ENCODE data around the gene SPINDOC. TPM values are rescaled to one million over a fixed set of nuclear protein-coding genes. Genes with fewer than 3 reads are reported as not detected.

SPINDOC gene
- total and polyA plus RNA-seq, 9 of the 15 experiments (the other 6 are each of a cell fraction or from before 2014, with no cell fraction given), result 0.70 to 36.3 (median 19.6) TPM

GRCh38 chr11:63768237-63769041, 44.8 kb upstream of the SPINDOC start, which contains the start of gene ZFTA (continued):
- TF ChIP-seq KDM2B (CRISPR knock-in tag; IDR thresholded peaks at IDR 0.05), result no peak
- TF ChIP-seq PHF8 (IDR thresholded peaks at IDR 0.05; ENCODE audit: borderline replicate concordance, low read length), result no peak
- TF ChIP-seq MED1 (CRISPR knock-in tag; IDR thresholded peaks at IDR 0.05; ENCODE audit: borderline replicate concordance), result no peak
- no peak for TF ChIP-seq ZNF79 (CRISPR knock-in tag; IDR thresholded peaks at IDR 0.05; ENCODE audit: low read depth)
- no peak for TF ChIP-seq RBM17 (IDR thresholded peaks at IDR 0.05; ENCODE audit: borderline replicate concordance, low read depth, low read length)
- no peak for TF ChIP-seq ZNF75A (CRISPR knock-in tag; IDR thresholded peaks at IDR 0.05)
- no peak for TF ChIP-seq DMBX1 (CRISPR knock-in tag; IDR thresholded peaks at IDR 0.05; ENCODE audit: borderline replicate concordance)
- no peak for TF ChIP-seq CBX8 (IDR thresholded peaks at IDR 0.05; ENCODE audit: borderline replicate concordance, extremely low read depth, low read depth, low read length, poor library complexity, severe bottlenecking)
- no peak for TF ChIP-seq MCM5 (IDR thresholded peaks at IDR 0.05; ENCODE audit: low read depth)
- no peak for TF ChIP-seq BACH1 (tag; IDR thresholded peaks at IDR 0.05)
- no peak for TF ChIP-seq SNRNP70 (optimal IDR thresholded peaks at IDR 0.05; ENCODE audit: low read depth, low read length)
- peak; percentile 49 for TF ChIP-seq SIN3B (IDR thresholded peaks at IDR 0.05; ENCODE audit: low read depth)
- no peak for TF ChIP-seq ZNF511 (CRISPR knock-in tag; IDR thresholded peaks at IDR 0.05)
- TF ChIP-seq ZNF232 (CRISPR knock-in tag; IDR thresholded peaks at IDR 0.05), result no peak
- no peak for TF ChIP-seq ZNF583 (CRISPR knock-in tag; IDR thresholded peaks at IDR 0.05)
- no peak for TF ChIP-seq HMBOX1 (IDR thresholded peaks at IDR 0.05)
- no peak for TF ChIP-seq TAF7 (tag; IDR thresholded peaks at IDR 0.05)
- TF ChIP-seq BRF1 (IDR thresholded peaks at IDR 0.05; ENCODE audit: borderline replicate concordance, extremely low read depth, insufficient read length), result no peak
- TF ChIP-seq RBM14 (IDR thresholded peaks at IDR 0.05; ENCODE audit: borderline replicate concordance, insufficient read depth, low read depth, low read length), result no peak
- no peak for TF ChIP-seq SREBF1 (IDR thresholded peaks at IDR 0.05; ENCODE audit: borderline replicate concordance, low read depth, low read length)
- no peak for TF ChIP-seq YBX1 (IDR thresholded peaks at IDR 0.05)
- TF ChIP-seq SRSF3 (IDR thresholded peaks at IDR 0.05; ENCODE audit: insufficient read depth, low read length), result no peak
- TF ChIP-seq PHTF2 (CRISPR knock-in tag; IDR thresholded peaks at IDR 0.05), result no peak
- peak; percentile 41; the same call in 1 of the 2 replicates for TF ChIP-seq RBFOX2 (IDR thresholded peaks at IDR 0.05; ENCODE audit: low read depth, low read length)
- TF ChIP-seq MXI1 (IDR thresholded peaks at IDR 0.05; ENCODE audit: low read depth, low read length), result no peak
- no peak for TF ChIP-seq FOXA1 (IDR thresholded peaks at IDR 0.05; ENCODE audit: borderline replicate concordance)
- TF ChIP-seq PTRF (tag; IDR thresholded peaks at IDR 0.05), result no peak
- TF ChIP-seq SIX5 (IDR thresholded peaks at IDR 0.05; ENCODE audit: borderline replicate concordance in 1 of 2, insufficient read depth in 1 of 2, low read depth in 1 of 2, low read length in 2 of 2), result no peak
- TF ChIP-seq TGIF2 (CRISPR knock-in tag; IDR thresholded peaks at IDR 0.05), result no peak
- TF ChIP-seq NR1H2 (CRISPR knock-in tag; IDR thresholded peaks at IDR 0.05), result no peak

All from K562 (cell line).